GM19467 (cell line): Measurements from ENCODE around the gene GNG7.

ENCODE experiments used
- ATAC-seq: cut with Tn5 transposase; IDR thresholded peaks from one replicate; pipeline ENCODE4 v1.9.1; 2021; ENCODE audit warnings: mild to moderate bottlenecking, moderate library complexity; ENCODE audit not compliant: unreplicated experiment

GNG7 gene

GRCh38 chr19:2726904-2727639, 24.6 kb upstream of the GNG7 start:
- ATAC-seq, result no peak

DNA sequence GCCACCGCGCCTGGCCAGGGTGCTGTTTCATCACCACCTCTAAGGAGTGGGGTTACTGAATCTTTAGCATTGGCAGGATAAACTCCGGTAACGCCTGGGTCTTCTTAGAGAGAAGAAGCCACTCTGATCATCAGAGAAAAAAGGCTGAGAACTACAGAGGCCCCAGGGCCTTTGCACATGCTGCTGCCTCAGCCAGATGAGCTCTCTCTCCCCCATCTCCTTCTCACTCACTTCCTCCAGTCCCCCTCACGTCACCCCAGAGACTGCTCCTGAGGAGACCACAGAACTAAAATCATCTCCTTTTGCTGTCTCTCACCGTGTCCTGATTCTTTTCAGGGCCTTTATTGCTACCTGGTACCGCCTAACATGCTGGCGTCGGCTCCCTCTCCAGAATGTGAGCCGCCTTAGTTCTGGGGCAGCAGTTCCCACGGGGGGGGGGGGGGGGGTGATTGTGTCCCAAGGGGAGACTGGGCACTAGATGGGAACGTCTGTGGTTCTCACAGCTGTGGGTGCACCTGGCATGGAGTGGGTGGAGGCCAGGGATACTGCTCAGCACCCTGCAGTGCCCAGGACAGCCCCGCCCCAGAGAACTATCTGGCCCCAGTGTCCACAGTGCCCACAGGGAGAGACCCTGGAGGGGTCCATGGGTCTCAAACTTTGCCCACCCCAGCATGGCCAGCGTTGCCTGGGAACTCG, 23.8 kb upstream of the GNG7 start:
- no peak for ATAC-seq

DNA sequence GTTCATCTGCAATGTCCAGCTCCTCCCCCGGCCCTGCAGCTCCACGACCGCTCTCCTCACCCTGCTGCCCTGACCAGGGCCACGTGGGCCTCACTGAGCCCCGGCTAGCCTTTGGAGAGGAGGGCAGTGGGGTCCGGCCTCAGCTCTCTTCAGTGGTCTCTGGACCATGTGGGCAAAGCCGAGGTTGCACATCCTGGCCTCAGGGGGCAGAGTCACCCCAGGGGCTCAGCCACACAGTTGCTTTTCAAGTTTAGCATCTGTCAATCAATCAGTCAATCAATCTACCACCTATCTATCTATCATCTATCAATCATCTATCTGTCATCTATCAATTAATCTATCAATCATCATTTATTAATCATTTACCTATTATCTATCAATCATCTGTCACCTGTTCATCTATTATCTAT, 21.7 kb upstream of the GNG7 start:
- ATAC-seq, result no peak

- ATAC-seq, result no peak
Measured at GRCh38 chr19:2723747-2724146, 21.3 kb upstream of the GNG7 start.

DNA sequence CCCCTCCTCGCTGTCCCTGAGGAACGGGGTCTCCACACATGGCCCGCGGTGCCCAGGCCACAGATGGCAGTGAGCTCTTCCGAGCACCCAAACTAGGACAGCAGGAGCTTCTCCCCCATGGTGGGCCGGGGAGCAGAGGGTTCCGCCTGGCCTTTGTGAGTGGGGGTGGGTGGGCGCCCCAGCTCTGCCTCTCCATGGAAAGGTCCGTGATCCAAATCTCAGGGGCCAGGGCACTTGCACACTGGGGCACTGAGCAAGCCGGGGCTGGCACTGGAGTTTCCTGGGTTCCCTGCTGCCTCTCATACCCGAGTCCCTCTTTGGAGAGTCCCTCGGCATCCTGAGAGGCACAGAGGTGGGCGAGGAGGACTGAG, 20.8 kb upstream of the GNG7 start:
- no peak for ATAC-seq

GRCh38 chr19:2722541-2723344, 20.2 kb upstream of the GNG7 start:
- ATAC-seq, result no peak

- no peak for ATAC-seq
Measured at GRCh38 chr19:2721570-2722540, 19.4 kb upstream of the GNG7 start.

DNA sequence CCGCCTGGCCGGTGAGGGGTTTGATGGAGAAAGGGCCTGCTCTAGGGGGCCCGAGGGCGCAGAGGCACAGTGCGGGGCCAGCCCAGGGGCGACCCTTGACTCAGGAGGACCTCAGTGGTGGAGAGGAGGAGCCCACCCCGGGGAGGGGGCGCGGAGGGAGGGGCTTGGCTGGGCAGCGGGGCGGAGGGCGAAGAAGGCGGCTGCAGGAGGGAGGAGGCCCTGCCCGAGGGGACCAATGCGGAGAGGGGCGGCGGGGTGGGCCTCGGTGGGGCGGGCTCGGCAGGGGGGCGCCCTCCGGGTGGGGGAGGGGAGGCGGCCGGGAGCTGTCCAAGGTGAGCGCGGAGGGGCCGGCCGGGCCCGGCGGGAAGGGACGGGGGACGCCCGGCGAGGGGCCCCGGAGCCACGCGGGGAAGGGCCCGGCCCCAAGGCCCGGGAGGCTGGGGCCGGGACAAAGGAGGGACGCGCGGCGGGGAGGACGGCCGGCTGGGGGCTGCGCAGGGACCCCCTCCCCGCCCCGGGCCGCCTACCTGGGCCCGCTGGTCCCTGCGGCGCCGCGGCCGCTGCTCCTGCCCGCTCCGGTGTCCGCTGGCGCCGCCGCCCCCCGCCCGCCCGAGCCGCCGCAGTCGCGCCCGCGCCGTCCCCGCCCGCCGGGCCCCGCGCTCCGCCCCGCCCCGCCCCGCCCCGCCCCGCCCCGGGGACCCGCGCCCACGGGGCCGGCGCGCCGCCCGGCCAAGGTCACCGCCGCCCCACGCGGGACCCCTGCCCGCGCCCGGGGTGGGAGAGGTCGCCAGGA, 18.5 kb upstream of the GNG7 start, which contains the start of gene DIRAS1:
DIRAS1 (minus strand) TSS at position 596 of the 793 bp plus-strand sequence. CDS start 3,566 bp downstream, outside the sequence.
- no peak for ATAC-seq

- ATAC-seq, result no peak
Measured at GRCh38 chr19:2719920-2720776, 17.7 kb upstream of the GNG7 start.

GRCh38 chr19:2719232-2719735, 16.8 kb upstream of the GNG7 start:
- no peak for ATAC-seq

- no peak for ATAC-seq
Measured at GRCh38 chr19:2717638-2718541, 15.4 kb upstream of the GNG7 start.

DNA sequence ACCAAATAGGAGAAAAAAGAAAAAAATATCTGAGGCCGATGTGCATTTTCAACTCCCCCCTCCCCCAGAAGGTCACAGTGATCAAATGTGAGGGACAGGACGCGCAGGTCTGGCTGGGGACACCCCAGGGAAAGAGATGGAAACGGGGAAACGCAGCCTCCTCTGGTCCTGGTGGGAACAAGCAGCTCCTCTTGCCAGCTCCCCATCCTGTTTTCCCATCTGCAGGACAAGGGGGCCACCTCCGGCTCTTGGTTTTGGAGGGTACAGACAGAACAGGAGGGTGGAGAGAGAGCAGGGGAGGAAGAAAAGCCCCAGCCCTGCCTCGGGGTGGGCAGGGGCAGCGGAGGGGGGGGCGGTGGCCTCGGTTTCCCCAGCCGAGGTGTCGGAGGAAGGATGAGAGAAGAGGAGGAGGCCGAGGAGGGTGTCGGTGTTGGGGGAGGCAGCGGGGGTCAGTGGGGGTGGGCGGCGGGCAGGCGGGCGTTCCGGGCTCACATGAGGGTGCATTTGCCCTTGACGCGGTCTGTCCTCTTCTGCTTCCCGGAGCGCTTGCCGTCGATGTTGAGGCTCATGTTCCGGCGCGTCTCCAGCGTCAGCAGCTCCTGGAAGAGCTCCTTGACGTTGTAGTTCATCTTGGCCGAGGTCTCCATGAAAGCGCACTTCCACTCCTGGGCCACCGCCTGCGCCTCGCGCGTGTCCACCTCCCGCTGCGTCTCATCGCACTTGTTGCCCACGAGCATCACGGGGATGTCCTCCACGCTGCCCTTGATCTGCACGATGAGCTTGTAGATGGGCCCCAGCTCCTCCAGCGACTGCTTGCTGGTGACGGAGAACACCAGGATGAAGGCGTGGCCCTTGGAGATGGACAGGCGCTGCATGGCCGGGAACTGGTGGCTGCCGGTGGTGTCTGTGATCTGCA, 14.5 kb upstream of the GNG7 start:
- no peak for ATAC-seq

DNA sequence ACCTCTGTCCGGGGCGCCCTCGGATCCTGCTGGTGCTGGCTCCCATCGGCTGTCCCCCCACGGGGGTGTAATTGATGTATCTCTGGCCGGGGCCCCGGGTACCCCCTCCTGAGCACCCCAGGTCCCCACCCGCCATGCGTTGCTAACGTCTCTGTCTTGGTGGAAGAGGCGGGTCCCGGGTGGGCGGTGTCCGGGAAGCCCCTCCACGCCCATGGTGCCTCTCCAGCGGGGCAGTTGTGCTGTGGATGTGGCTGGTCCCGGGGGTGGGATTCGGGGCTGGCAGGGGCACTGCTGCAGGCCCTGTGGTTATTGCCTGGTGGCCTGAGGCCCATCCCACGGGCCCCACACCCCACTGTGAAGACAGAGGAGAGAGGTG, 13.8 kb upstream of the GNG7 start:
- no peak for ATAC-seq

DNA sequence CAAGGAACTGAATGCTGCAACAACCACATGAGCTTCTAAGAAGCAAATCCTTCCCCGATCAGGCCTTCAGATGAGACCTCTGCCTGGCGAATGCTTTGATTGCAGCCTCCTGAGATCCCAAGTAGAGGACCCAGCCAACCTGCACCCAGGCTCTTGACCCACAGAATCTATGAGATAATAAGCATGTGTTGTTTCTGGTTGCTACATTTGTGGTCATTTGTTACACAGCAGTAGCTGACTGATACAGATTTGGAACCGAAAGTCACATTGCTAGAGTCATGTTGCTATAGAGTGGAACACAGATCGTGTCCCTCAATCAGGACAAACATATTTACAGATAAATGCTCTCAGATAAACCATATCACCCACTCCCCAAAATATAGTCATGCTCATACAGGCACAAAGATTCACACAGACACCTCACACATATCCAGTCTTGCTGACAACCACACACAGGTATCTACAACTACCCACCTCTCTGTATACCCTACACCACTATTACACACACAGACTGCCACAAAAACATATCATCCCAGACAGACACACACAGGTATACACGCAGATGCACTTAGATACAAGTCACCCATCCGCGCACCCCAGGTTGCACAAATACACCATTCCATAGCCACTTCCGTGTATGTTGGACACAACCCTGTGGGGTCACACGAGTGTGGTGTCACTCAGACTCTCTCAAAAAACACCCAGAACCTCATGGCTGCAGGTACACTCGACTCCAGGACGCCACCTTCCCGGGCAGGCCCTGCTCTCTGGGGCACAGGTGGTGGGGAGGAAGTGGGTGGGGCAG, 13.2 kb upstream of the GNG7 start:
- ATAC-seq, result no peak

GRCh38 chr19:2714531-2715269, 12.2 kb upstream of the GNG7 start:
- no peak for ATAC-seq
